ENCODE measurements around the gene KDM4C. TPM values are rescaled to one million over a fixed set of nuclear protein-coding genes. Genes with fewer than 3 reads are reported as not detected.

Gene KDM4C
- total and polyA plus RNA-seq, 2 of the 4 experiments (the other 2 are of a cell fraction), result 11.8 to 23.8 TPM

DNA sequence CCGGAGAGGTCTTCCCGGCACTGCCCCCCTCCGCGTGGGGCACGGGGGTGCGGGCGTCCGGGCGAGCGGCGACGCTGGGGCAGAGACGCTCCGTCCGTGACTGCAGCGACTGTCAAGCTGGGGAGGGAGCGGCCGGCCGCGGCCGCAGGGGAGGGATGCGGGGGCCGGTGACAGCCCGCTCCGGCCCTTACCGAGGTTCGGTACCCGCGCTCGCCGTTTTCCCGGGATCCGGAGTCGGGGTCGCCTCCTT is 400 bp downstream of the KDM4C start:
- intact Hi-C loops (cut with micrococcal nuclease), result loop anchor here (2.0 kb wide), 1 partner anchor 77 kb away; no protein-coding TSS in a partner anchor
- H3K14ac ChIP-seq (replicated peaks; ENCODE audit: low read depth, low read length), result no peak overlapping the region
- BruUV-seq (replicated peaks), result no TSS peak
- H3K9me1 ChIP-seq (ENCODE audit: insufficient read depth, low read length), result no peaks in the 10 kb centered on the region
- peak overlapping the region; percentile 75 for H2AK9ac ChIP-seq (replicated peaks; ENCODE audit: low read depth, low read length, poor library complexity)
- TF ChIP-seq SMC3 (IDR thresholded peaks at IDR 0.05; ENCODE audit: low read depth, low read length) (no peak), MAZ (IDR thresholded peaks at IDR 0.05; ENCODE audit: borderline replicate concordance, low read depth, low read length) (no peak), RAD21 (IDR thresholded peaks at IDR 0.05; ENCODE audit: low read length) (no peak), CHD1 (IDR thresholded peaks at IDR 0.05; ENCODE audit: low read depth, low read length) (no peak), CEBPB (IDR thresholded peaks at IDR 0.05; ENCODE audit: low read depth, low read length) (no peak), NFE2L2 (IDR thresholded peaks at IDR 0.05; ENCODE audit: low read depth, low read length) (no peak), FOS (IDR thresholded peaks at IDR 0.05; ENCODE audit: low read depth, low read length) (no peak), RCOR1 (IDR thresholded peaks at IDR 0.05; ENCODE audit: insufficient replicate concordance, low read length) (no peak)
- TF ChIP-seq, protein P1, sequence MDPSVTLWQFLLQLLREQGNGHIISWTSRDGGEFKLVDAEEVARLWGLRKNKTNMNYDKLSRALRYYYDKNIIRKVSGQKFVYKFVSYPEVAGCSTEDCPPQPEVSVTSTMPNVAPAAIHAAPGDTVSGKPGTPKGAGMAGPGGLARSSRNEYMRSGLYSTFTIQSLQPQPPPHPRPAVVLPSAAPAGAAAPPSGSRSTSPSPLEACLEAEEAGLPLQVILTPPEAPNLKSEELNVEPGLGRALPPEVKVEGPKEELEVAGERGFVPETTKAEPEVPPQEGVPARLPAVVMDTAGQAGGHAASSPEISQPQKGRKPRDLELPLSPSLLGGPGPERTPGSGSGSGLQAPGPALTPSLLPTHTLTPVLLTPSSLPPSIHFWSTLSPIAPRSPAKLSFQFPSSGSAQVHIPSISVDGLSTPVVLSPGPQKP (IDR thresholded peaks at IDR 0.05; ENCODE audit: borderline replicate concordance, low read depth, low read length), result no peak
- TF ChIP-seq, protein P2, sequence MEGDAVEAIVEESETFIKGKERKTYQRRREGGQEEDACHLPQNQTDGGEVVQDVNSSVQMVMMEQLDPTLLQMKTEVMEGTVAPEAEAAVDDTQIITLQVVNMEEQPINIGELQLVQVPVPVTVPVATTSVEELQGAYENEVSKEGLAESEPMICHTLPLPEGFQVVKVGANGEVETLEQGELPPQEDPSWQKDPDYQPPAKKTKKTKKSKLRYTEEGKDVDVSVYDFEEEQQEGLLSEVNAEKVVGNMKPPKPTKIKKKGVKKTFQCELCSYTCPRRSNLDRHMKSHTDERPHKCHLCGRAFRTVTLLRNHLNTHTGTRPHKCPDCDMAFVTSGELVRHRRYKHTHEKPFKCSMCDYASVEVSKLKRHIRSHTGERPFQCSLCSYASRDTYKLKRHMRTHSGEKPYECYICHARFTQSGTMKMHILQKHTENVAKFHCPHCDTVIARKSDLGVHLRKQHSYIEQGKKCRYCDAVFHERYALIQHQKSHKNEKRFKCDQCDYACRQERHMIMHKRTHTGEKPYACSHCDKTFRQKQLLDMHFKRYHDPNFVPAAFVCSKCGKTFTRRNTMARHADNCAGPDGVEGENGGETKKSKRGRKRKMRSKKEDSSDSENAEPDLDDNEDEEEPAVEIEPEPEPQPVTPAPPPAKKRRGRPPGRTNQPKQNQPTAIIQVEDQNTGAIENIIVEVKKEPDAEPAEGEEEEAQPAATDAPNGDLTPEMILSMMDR (conservative IDR thresholded peaks at IDR 0.05; ENCODE audit: low read depth, low read length), result no peak
- H3K27ac ChIP-seq (ENCODE audit: insufficient read depth, low read length), result peak overlapping the region; percentile 68
- 0 out of 2 replicates have a peak overlapping the region, but pooled peaks have one; percentile 8 for H3K18ac ChIP-seq (ENCODE audit: low read depth, low read length)
- no peak overlapping the region for H3K23ac ChIP-seq (ENCODE audit: low read depth, low read length)
- H4K20me1 ChIP-seq (ENCODE audit: insufficient read depth, low read length), result peaks cover 12% of the 10 kb centered on the region
- in situ Hi-C loops (cut with MboI; ENCODE audit: low sequenced_read_pairs), result loop anchor here (10.0 kb wide), 1 partner anchor 73 kb away; no protein-coding TSS in a partner anchor
- peak overlapping the region; percentile 27; the same call in 1 of the 2 replicates for H4K91ac ChIP-seq (ENCODE audit: insufficient read depth, low read depth, low read length)
- H3K4ac ChIP-seq (ENCODE audit: low read depth, low read length), result 0 out of 2 replicates have a peak overlapping the region, but pooled peaks have one; percentile 30
- dilution Hi-C loops (cut with HindIII; ENCODE audit: low sequenced_read_pairs, unreplicated experiment), result no loop called here
- peak overlapping the region; percentile 74 for H2BK5ac ChIP-seq (ENCODE audit: low read depth, low read length, poor library complexity, severe bottlenecking)
- peaks cover 2 to 26% of the 10 kb centered on the region in 2 experiments; a peak in 3 of 4 replicates for H3K79me1 ChIP-seq (ENCODE audit: low read depth in 1 of 2, low read length in 2 of 2)
- 0% methylated on average over 20 of the region's 35 CpGs; no CpG with 5 or more reads in 1 of the 2 experiments for WGBS, 2 experiments (ENCODE audit: extremely low coverage in 2 of 2, insufficient read length in 1 of 2)
- peak overlapping the region; percentile 98 for H3K4me2 ChIP-seq (ENCODE audit: low read depth, low read length)
- H4K5ac ChIP-seq (ENCODE audit: low read depth, low read length), result no peak overlapping the region
- peak; percentile 25; the same call in 1 of the 2 replicates for ATAC-seq (ENCODE audit: low read depth)
- no peaks in the 10 kb centered on the region for H3K36me3 ChIP-seq (ENCODE audit: control insufficient read depth, insufficient read depth, low read length)
- DNase-seq, result no peak
- H3K27me3 ChIP-seq (ENCODE audit: control insufficient read depth, insufficient read depth, low read length), result no peaks in the 10 kb centered on the region
- no peak overlapping the region for H2BK15ac ChIP-seq (ENCODE audit: low read depth, low read length)
- POLR2A ChIA-PET (ENCODE audit: unreplicated experiment), result interaction anchor here (0.5 to 1.3 kb wide), 3 partner anchors 22 to 47 kb away, joined by 3 to 4 read pairs (median 3); no protein-coding TSS in a partner anchor
- H3K56ac ChIP-seq (ENCODE audit: extremely low read depth, insufficient read depth, low read length), result no peak overlapping the region
- CTCF ChIA-PET, result no interaction called here
- H3K4me1 ChIP-seq (ENCODE audit: control insufficient read depth, insufficient read depth, low read length), result no peaks in the 10 kb centered on the region
- H4K8ac ChIP-seq (ENCODE audit: low read depth in 2 of 2, low read length in 2 of 2), result peak overlapping the region in 1 of 2 experiments; percentile 53; a peak in 1 of 4 replicates
- no peaks in the 10 kb centered on the region for H3K9me3 ChIP-seq (ENCODE audit: control insufficient read depth, insufficient read depth, low read length)
- H2AFZ ChIP-seq (replicated peaks; ENCODE audit: low read length, poor library complexity), result peak overlapping the region; percentile 100
- H3K4me3 ChIP-seq (ENCODE audit: insufficient read depth, low read depth, low read length), result peak overlapping the region; percentile 57
- H2BK20ac ChIP-seq (ENCODE audit: low read depth, low read length), result no peak overlapping the region
- H2AK5ac ChIP-seq (ENCODE audit: low read depth, low read length), result no peak overlapping the region
- peak overlapping the region; percentile 67 for H3K9ac ChIP-seq (ENCODE audit: low read depth, low read length)
- H2BK120ac ChIP-seq (ENCODE audit: low read depth, low read length), result no peak overlapping the region
